ENCODE data around the gene GNMT.
"Not testable (repeated sequence)": the region's sequence is repeated elsewhere in the genome, so short reads cannot be mapped to it uniquely, and the experiment has no call there.

The GNMT gene

DNA sequence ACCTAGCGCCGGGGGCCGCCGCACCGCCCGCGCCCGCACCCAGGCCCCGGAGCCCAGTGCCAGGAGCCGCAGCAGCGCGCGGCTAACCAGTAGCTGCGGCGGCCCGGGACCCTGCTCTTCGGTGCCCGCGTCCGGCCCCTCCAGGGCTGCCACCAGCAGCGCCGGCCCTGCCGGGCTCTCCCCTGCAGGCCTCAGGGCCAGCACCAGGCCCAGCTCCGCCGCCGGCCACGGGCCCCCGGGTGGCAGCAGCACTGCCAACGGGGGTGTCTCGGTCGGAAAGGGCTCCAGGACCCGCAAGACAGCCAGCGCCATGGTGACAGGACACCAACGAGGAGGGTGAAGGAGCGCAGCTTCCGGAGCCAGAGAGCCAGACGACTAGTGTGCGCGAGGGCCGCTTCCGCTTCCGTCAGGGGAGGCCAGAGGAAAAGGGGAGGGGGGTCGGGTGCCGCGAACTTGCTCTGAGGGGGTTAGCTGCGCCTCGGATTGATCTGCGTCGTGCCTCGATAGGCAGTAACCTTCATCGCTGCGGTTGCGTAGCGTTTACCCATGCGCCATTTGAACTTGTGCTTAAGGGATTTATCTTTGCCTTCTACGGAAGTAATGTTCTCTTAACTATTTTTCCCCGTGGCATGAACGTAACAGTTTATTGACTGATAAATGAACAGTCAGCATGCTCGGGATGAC is 18.4 kb downstream of the GNMT start, which contains the start of gene PEX6:
Gene PEX6, minus strand, starts transcription at position 343 of the 684 bp plus-strand sequence. Its CDS starts 31 bp downstream, at position 312.
- DNase-seq = peak; percentile 89

DNA sequence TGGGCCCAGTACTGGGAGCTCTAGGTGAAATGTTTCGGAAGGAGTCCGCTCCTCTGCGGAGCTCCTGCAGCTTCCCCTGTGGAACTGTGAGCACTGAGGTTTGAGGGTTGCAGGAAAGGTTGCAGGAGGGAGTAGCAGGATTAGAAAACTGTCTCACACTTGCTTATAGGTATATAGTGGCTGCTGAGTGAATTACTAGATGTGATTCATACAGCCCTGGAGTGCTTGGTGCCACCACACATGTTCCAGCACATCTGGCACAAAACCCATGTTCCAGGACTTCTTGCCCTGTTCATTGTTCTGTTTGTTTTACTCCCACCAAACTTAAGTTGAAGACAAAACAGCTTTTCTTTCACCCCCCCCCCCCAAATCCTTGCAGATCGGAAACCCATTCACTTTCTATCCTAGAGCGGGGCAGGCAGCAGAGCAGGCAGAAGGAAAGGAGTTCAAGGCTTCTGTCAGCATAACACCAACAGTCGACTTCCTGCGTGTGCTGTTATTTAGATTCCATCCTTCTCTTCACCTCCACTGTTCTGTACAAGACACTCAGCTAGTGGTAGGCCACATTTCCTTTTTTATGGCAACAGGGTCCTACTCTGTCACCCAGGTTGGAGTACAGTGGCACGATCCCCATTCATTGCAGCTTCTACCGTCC is 19.1 kb downstream of the GNMT start:
- no peak for DNase-seq

DNA sequence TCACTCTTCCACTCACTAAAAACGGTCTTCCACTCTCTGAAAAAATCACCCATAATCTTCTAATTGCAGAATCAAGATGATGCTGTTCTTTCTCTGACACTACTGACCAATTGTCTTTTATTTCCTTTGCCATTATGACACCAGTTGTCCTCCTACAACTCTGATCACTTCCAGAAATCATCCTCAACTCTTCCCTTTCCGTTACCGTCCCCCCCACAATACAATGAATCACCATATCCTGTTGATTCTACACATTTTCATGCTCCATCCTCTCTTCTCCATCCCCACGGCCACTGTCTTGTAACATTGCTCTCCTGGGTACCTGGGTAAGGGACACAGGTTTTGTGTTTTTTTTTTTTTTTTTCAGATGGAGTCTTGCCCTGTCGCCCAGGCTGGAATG is 21.3 kb downstream of the GNMT start:
- no peak for DNase-seq

DNA sequence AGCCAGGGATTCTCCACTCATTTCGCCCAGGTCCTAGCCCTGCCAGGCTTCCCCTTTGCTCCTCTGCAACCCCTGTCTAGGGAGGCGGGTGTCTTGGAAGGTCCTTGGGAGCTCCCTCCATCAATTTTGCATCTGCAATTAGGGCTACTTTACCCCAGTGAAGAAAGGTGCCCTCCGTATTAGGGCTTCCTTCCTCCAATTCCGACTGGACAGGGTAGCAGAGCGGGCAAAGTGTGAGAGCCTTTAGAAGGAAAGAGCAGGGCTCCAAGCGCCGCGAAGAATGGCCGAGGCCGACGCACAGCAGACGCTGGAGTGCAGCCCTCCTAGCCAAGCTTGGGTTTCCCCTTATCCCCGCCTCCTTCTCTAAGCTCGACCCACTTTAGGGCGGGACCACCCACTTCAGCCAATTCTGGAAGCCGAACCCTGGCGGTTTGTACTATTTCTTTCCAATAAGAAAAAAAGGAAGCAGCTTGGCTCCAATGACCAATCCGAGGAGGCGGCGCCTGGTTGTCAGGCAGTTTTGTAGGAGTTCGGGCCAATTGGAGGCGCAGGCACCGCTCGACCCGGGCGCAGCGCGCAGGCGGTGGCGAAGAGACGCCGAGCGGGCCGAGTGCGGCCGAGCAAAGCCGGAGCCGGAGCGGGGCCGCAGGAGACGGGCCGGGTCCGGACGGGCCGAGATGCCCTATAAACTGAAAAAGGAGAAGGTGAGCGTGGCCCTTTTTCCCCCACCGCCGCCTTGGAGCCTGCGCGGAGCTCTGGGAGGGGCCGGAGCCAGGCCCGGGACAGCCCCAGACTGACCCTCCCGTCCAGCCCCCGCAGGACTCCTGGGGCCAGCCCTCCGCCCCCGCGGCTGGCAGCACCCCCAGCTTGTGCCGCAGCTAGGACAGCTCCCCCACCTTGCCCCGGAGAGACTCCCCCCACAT is 23.7 kb downstream of the GNMT start, which contains the start of gene PPP2R5D:
Gene PPP2R5D, plus strand, starts transcription at position 570 of the 923 bp plus-strand sequence. Its CDS starts 108 bp downstream, at position 678.
- DNase-seq = peak; percentile 95

DNA sequence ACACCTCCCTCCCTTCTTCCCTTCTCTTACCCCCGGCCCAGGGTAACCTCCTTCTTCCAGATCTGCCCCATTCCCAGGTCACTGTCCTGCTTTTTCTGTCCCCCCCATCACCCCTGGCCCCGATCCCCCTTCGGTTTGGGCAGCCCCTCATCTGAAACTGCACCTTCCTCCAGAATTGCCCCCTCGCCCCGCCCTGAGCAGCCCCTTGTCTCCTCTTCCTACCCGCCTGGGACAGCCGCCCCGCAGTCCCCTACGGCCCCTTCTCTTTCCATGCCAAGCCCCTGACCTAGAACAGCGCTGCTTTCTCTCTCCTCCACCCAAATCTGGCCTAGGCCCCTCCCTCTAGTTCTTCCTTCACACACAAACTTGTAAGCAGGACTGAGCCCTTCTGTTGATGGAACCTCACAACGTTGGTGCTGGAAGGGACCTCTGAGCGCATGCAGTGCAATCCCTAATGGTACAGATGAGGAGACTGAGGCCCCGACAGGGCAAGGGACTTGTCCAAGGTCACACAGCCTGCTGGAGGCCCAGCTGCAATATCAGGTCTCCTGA is 24.4 kb downstream of the GNMT start:
- DNase-seq = no peak

DNA sequence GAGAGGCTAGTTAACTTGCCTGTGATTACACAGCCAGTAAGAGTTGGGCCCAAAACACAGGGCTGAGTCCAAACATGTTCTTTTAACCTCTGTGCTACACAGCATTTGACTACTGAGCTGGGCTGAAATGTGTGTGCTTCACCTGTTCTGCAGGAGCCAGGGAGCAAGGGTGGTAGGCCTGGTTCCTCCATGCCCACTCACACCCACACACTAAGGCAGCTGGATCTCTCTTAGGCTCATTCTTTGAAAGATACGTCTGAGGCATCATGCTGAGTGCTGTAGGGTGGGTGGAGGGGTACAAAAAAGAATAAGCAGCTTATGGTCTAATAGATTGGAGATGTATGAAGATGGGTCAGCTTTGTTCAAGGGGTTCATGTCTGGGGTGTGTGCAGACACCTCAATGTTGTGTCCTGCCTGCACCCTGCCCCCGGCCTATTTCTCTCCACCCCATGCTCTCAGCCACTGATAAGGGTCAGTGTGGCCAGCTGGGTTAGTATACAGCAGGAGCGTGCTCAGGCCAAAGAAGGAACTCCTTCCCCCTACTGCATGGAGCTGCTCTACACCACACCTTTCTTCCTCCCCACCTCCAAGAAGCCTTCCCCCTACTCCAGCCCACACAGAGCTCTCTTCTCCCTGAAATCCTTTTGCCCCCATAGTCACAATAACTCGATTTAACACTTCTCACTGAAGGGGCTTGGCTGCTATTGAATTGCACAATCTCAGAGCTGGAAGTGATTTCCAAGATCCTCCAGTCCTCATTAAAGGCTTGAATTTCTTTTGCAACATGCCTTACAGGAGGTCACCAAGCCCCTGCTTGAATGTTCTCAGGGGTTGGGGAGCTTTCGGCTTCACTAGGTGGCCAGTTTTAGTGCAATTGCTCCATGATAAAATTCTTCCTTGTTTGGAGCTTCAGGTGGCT is 27.2 kb downstream of the GNMT start:
- DNase-seq = no peak

DNA sequence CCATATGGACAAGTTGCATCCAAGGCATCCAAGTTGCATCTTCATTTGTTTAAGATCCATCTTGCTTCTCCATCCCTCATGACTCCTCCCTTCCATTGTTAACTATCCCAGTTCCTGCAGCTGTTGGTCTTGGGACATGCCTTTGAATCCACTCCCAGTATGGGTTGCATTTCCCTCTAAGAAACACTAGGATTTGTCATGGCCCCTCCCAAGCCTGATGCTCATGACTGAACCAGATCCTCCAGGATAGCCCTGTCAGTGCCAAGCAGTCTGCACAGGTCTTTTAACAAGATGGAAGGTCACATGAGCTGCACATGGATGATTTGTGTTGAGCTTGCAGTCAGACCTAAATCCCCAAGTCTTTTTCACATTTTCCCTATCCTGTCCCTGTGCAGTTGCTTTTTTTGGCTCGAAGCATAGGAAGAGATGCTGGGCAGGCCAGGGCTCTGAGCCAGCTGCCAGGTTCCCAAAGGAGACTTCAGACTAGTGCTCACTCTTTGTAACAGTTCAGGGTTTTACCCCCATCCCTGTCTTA is 28.0 kb downstream of the GNMT start:
- DNase-seq = no peak

DNA sequence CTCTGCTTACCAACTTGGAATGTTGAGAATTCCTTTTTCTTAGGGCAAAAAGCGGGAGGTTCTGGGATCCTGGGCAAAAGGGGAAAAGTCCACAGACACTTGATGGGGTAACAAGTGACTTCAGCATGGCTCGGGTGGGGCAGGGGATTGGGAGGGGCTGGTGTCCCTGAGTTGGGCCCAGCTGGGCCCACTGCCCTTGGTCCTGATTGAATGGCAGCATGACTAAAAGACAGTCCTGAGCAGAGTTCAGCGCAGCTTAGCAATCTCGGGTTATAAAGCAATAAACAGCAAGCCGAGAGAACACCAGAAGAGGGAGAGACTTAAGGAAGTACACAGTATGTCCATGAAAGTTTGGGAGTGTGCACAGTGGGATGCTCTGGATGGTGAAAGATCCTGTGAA is 29.4 kb downstream of the GNMT start:
- DNase-seq = no peak

DNA sequence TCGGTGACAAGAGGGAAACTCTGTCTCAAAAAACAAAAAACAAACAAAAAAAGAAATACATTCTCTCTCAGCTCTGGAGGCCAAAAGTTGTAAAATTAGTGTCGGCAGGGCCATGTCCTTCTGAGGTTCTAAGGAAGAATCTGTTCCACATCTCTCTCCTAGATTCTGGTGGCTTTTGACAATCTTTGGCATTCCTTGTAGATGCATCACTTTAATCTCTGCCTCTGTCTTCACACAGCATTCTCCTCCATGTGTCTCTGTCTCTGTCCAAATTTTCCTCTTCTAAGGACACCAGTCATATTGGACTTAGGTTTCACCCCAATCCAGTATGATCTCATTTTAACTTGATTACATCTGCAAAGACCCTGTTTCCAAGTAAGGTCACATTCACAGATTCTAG is 32.9 kb downstream of the GNMT start:
- DNase-seq = no peak

DNA sequence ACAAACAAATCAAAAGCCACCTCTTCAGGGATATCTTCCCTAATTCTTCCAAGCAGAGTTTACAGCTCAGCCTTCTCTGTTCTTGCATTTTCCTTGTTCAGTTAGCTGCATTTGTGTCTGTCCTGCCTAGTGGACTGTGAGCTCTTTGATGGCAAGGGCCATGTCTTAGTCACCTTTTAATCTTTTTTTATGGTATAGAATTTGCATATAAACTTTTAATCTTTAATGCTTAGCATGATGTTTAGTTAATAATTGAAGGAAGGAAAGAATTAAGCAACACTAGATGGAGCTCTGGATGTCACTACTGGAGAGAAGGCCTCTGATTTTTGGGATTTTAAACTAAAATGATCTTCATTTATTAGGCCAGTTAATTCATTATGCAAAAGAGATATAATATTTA is 36.0 kb downstream of the GNMT start:
- DNase-seq = no peak

DNA sequence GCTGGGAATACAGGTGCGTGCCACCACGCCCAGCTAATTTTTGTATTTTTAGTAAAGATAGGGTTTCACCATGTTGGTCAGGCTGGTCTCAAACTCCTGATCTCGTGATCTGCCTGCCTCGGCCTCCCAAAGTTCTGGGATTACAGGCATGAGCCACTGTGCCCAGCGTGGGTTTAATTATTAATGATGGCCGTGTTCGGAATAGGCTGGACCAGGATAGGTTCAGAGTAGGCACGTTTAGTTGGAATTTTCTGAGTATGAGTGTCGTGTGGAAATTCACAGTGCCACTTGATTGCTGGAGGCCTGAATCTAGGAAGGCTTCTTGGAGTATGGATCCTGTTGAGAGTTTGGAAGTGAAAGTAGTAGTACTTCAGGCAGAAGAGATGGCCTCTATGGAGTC is 37.7 kb downstream of the GNMT start:
- not testable (repeated sequence) for DNase-seq

DNA sequence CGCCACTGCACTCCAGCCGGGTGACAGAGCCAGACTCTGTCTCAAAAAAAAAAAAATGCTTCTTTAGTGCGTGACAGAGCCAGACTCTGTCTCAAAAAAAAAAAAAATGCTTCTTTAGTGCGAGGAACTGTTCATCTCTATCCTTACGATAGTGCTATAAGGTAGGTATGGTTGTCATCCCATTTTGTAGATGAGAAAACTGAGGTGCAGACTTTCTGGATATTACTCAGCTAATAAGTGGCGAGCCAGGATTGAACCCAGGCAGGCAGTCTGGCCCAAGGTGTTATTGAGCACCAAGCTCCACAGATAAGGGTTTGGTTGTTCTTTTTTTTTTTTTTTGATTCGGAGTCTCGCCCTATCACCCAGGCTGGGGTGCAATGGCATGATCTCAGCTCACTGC is 41.3 kb downstream of the GNMT start:
- no peak for DNase-seq

DNA sequence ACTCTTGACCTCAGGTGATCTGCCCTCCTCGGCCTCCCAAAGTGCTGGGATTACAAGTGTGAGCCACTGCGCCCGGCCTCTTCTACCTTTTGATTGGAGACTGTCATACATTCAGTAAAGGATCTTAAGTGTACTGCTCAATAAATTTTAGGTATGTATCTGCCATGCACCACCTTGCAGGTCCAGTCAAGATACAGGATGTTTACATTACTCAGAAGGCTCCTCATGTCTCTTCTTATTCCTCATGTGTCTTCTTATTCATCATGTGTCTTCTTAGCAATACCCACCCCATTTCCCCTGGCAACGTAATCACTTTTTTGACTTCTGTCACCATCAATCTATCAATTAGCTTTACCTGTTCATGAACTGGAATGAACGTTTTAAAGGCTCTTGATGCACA is 45.3 kb downstream of the GNMT start:
- DNase-seq = no peak

DNA sequence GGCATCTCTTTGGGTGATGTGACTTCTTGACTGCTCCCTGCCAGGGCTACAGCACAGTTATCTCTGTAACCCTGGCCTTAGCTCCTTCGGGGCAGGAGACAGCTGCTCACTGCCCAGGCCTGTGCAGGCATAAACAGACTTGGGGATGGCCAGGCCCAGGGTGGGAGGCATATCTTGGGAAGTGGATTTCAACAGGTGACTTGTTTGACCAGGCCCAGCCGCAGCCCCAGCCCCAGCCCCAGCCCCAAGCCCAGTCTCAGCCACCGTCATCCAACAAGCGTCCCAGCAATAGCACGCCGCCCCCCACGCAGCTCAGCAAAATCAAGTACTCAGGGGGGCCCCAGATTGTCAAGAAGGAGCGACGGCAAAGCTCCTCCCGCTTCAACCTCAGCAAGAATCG is 45.7 kb downstream of the GNMT start:
- no peak for DNase-seq

DNA sequence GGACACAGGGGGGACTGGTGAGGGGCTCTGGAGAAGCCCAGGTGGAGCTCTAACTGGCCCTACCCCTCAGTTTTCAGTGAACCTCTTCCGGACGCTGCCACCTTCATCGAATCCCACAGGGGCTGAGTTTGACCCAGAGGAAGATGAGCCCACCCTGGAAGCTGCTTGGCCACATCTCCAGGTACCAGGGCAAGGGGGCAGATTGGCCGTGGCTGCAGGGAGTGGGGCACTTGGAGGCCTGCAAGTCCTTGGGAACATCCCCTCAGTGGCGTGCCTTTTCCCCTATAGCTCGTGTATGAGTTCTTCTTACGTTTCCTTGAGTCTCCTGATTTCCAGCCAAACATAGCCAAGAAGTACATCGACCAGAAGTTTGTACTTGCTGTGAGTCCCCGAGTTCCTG is 46.6 kb downstream of the GNMT start:
- no peak for DNase-seq

DNA sequence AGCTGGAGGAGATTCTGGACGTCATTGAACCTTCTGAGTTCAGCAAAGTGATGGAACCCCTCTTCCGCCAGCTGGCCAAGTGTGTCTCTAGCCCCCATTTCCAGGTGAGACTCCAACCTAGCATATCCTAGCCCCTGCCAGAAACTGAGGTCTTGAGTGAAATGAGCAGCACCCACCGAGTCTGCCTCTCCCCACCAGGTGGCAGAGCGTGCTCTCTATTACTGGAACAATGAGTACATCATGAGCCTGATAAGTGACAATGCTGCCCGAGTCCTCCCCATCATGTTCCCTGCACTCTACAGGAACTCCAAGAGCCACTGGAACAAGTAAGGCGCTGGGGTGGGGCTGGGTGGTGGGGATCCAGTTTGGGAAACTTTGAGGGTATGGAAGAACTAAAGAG is 48.6 kb downstream of the GNMT start:
- peak; percentile 8 for DNase-seq

DNA sequence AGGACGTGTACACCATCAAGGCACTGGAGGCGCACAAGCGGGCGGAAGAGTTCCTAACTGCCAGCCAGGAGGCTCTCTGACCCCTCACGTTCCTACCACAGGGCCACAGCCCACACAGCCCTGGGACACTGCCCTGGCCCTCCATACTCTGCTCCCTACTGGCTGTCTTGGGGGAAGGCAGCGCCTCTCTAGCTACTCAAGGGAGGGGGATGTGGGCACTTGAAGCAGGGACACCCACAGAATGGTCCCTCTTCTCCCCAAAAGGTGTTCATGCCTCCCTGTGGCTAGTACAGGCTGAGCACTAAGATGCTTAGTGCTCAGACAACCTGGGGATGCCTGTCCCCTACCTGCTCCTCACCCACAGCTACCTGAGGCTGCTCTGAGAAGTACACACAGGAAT is 50.7 kb downstream of the GNMT start:
- no peak for DNase-seq

DNA sequence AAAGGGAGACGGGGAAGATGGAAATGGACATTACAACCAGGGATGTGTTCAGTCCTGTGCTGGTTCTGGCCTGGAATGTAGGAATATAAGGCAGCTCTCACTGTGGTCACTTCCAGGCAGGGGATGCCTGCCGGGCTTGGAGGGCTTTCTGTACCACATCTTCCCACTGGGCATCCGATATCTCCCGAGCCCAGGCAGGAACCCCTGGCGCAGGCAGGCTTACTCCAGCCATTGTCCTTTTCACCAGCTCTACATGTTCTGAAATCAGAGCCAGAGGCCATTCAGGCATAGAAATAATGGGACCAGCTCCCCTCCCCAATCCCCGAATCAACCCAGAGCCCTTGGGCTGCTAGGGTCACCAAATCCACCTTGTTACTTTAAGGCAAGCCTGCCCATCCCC is 51.8 kb downstream of the GNMT start:
- DNase-seq = no peak

DNA sequence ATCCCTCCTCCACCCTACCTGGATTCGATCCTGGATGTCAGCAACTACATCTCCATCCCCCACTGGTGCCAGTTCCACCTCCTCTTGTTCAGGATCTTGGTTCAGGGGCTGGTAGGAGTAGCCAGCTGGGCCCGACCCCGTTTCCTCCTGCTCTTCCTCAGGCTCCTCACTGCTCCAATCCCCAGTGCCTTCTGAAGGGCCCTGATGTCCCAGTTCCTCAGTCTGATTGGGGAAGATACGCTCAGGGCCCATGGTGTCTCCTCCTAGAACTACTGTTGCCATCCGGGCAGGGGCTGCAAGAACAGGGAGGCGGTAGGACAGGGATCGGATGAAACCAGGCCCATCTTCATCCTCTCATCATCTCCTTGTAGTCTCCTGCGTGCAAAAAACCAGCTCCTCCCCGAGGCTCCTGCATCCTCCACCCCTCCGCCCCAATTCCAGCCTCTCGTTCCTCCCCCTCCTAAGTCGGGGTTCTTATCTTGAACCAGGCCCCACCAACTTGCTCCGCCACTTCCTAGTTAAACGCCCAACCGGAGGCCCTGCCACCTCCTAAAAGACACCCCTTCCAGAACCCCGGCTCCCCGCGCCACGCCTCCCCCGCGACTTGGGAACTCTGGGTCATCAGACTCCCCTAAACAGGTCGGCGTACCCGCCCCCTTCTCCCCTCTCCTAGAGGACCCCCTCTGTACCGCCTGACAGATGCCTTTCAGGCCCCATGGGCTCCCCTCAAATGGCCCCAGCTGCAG is 52.7 kb downstream of the GNMT start:
- peak; percentile 76 for DNase-seq
